IMR-90 (cell line): ENCODE data around the gene C16orf96. TPM values are rescaled to one million over a fixed set of nuclear protein-coding genes. Genes with fewer than 3 reads are reported as not detected.

Experiments used
- ATAC-seq: fragments of 200-7000 bp; cut with Tn5 transposase; 2 replicates; pipeline ENCODE4 v1.9.1; 2020; ENCODE audit warnings: low read depth, mild to moderate bottlenecking, moderate library complexity
- BruUV-seq: library from RNA; stranded (reverse); fragments of 400-500 nt; replicated peaks from 2 replicates; lab custom pipeline; 2021; lab: Mats Ljungman, UMichigan
- CTCF ChIA-PET: fragments of 300-600 bp; formaldehyde crosslinking; extraction: SDS; loops from one replicate; lab custom pipeline; 2021; ENCODE audit warnings: antibody characterized with exemption; lab: Yijun Ruan, JAX
- POLR2A ChIA-PET: fragments of 300-600 bp; sonication (Branson Sonifier 250); formaldehyde crosslinking; loops from one replicate; lab custom pipeline; 2022; ENCODE audit warnings: antibody characterized with exemption; ENCODE audit not compliant: unreplicated experiment; lab: Charles Lee
- DNase-seq: peaks from one replicate; pipeline ENCODE4 v3.0.0; 2013
- H2AFZ ChIP-seq: replicated peaks from 2 replicates; pipeline ENCODE3; 2013; ENCODE audit warnings: low read length, mild to moderate bottlenecking; ENCODE audit not compliant: poor library complexity
- H2AK5ac ChIP-seq: 2 replicates; pipeline ENCODE4 v1.6.1; 2013; ENCODE audit warnings: low read depth, low read length, inconsistent platforms
- H2AK9ac ChIP-seq: replicated peaks from 2 replicates; pipeline ENCODE3; 2013; ENCODE audit warnings: mild to moderate bottlenecking, low read depth, low read length, moderate library complexity; ENCODE audit not compliant: poor library complexity
- H2BK120ac ChIP-seq: 2 replicates; pipeline ENCODE4 v1.6.1; 2013; ENCODE audit warnings: low read depth, low read length, inconsistent platforms
- H2BK15ac ChIP-seq: 3 replicates; pipeline ENCODE4 v1.6.1; 2013; ENCODE audit warnings: low read depth, low read length, inconsistent platforms
- H2BK20ac ChIP-seq: 2 replicates; pipeline ENCODE4 v1.6.1; 2013; ENCODE audit warnings: low read depth, mild to moderate bottlenecking, inconsistent platforms, low read length, moderate library complexity
- H2BK5ac ChIP-seq: 2 replicates; pipeline ENCODE4 v1.6.1; 2013; ENCODE audit warnings: mild to moderate bottlenecking, low read depth, low read length, inconsistent platforms; ENCODE audit not compliant: poor library complexity, severe bottlenecking
- H3K14ac ChIP-seq: replicated peaks from 2 replicates; pipeline ENCODE4 v1.6.1; 2013; ENCODE audit warnings: low read depth, low read length, inconsistent platforms
- H3K18ac ChIP-seq: 2 replicates; pipeline ENCODE4 v1.6.1; 2013; ENCODE audit warnings: low read depth, low read length, control low read depth
- H3K23ac ChIP-seq: 2 replicates; pipeline ENCODE4 v1.6.1; 2013; ENCODE audit warnings: low read depth, low read length, inconsistent platforms
- H3K27ac ChIP-seq: 2 replicates; pipeline ENCODE4 v1.5.1; 2013; ENCODE audit warnings: mild to moderate bottlenecking, control low read depth, low read length; ENCODE audit not compliant: insufficient read depth
- H3K27me3 ChIP-seq: 2 replicates; pipeline ENCODE4 v1.6.1; 2013; ENCODE audit warnings: low read length; ENCODE audit not compliant: control insufficient read depth, insufficient read depth
- H3K36me3 ChIP-seq: 2 replicates; pipeline ENCODE4 v1.6.1; 2013; ENCODE audit warnings: low read length, mixed read lengths; ENCODE audit not compliant: control insufficient read depth, insufficient read depth
- H3K4ac ChIP-seq: 2 replicates; pipeline ENCODE4 v1.6.1; 2013; ENCODE audit warnings: low read depth, low read length, inconsistent platforms
- H3K4me1 ChIP-seq: 2 replicates; pipeline ENCODE4 v1.6.1; 2013; ENCODE audit warnings: low read length, mixed read lengths; ENCODE audit not compliant: control insufficient read depth, insufficient read depth
- H3K4me2 ChIP-seq: 2 replicates; pipeline ENCODE4 v1.6.1; 2013; ENCODE audit warnings: low read depth, mild to moderate bottlenecking, control low read depth, low read length, moderate library complexity
- H3K4me3 ChIP-seq: 2 replicates; pipeline ENCODE4 v1.5.1; 2013; ENCODE audit warnings: low read depth, mild to moderate bottlenecking, control low read depth, low read length, moderate library complexity; ENCODE audit not compliant: insufficient read depth
- H3K56ac ChIP-seq: 2 replicates; pipeline ENCODE4 v1.6.1; 2013; ENCODE audit warnings: low read length, inconsistent platforms; ENCODE audit not compliant: insufficient read depth; ENCODE audit errors: extremely low read depth
- H3K79me1 ChIP-seq, 2 experiments: 2 replicates each; pipeline ENCODE4 v1.6.1; 2013; ENCODE audit warnings: low read length in 2 of 2, inconsistent platforms in 1 of 2, low read depth in 1 of 2
- H3K9ac ChIP-seq: 2 replicates; pipeline ENCODE4 v1.6.1; 2013; ENCODE audit warnings: low read depth, low read length, control low read depth
- H3K9me1 ChIP-seq: 2 replicates; pipeline ENCODE4 v1.6.1; 2013; ENCODE audit warnings: low read length, inconsistent platforms; ENCODE audit not compliant: insufficient read depth
- H3K9me3 ChIP-seq: 2 replicates; pipeline ENCODE4 v1.6.1; 2013; ENCODE audit warnings: low read length; ENCODE audit not compliant: control insufficient read depth, insufficient read depth
- H4K20me1 ChIP-seq: 2 replicates; pipeline ENCODE4 v1.6.1; 2013; ENCODE audit warnings: low read length, inconsistent platforms; ENCODE audit not compliant: insufficient read depth
- H4K5ac ChIP-seq: 2 replicates; pipeline ENCODE4 v1.6.1; 2013; ENCODE audit warnings: mild to moderate bottlenecking, low read depth, low read length, control low read depth
- H4K8ac ChIP-seq, 2 experiments: 2 replicates each; pipeline ENCODE4 v1.6.1; 2013; ENCODE audit warnings: low read depth in 2 of 2, low read length in 2 of 2, control low read depth in 1 of 2, inconsistent platforms in 1 of 2
- H4K91ac ChIP-seq: 2 replicates; pipeline ENCODE4 v1.6.1; 2013; ENCODE audit warnings: low read depth, low read length, inconsistent platforms; ENCODE audit not compliant: insufficient read depth
- BHLHE40 ChIP-seq: fragments of 150-350 bp; IDR thresholded peaks from 2 replicates; pipeline ENCODE4 v1.6.1; 2016; ENCODE audit warnings: mild to moderate bottlenecking, low read depth, low read length
- ELK1 ChIP-seq: fragments of 150-350 bp; IDR thresholded peaks from 2 replicates; pipeline ENCODE4 v1.6.1; 2016; ENCODE audit warnings: low read depth, mild to moderate bottlenecking, low read length, moderate library complexity, borderline replicate concordance
- USF2 ChIP-seq: fragments of 150-350 bp; IDR thresholded peaks from 2 replicates; pipeline ENCODE4 v1.6.1; 2017; ENCODE audit warnings: mild to moderate bottlenecking, antibody characterized with exemption, low read length, low read depth
- WGBS, 2 experiments: methylation state at CpG; one replicate each; pipeline versions ENCODE4 v1.1.5 to v1.1.7; 2013; ENCODE audit warnings: missing lambda C conversion rate in 2 of 2; ENCODE audit not compliant: insufficient read length in 1 of 2; ENCODE audit errors: extremely low coverage in 2 of 2; 5-methylcytosine and 5-hydroxymethylcytosine counted together
- dilution Hi-C: fragments of 300-500 bp; cut with HindIII; formaldehyde crosslinking; loops from one replicate; pipeline ENCODE4 v1.14.3; 2018; ENCODE audit warnings: low sequenced_read_pairs; ENCODE audit not compliant: unreplicated experiment
- in situ Hi-C: fragments of 300-500 bp; cut with MboI; formaldehyde crosslinking; loops from 3 replicates; pipeline ENCODE4 v1.14.3; 2019; ENCODE audit warnings: low sequenced_read_pairs, inconsistent platforms, mixed read lengths
- intact Hi-C: fragments of 100-400 bp; cut with micrococcal nuclease; formaldehyde crosslinking; loops from 2 replicates; pipeline ENCODE4 v1.10.0; 2022
- polyA plus RNA-seq, 3 experiments: library from polyadenylated mRNA; depleted of rRNA; stranded (reverse); fragments of >200 nt; gene quantifications; 2 replicates each; pipeline ENCODE4 v1.2.3, GENCODE V29; 2012; ENCODE audit warnings: low replicate concordance in 1 of 3
- total RNA-seq: library from RNA; depleted of rRNA; stranded (reverse); fragments of >200 nt; gene quantifications from 2 replicates; pipeline ENCODE4 v1.2.3, GENCODE V29; 2012

The C16orf96 gene
- total and polyA plus RNA-seq, 2 of the 4 experiments (the other 2 are of a cell fraction) = not detected

GRCh38 chr16:4531811-4532210, 24.3 kb upstream of the C16orf96 start:
- Histone ChIP-seq H3K36me3 (no peaks in the 10 kb centered on the region; the same call in 1 of the 2 replicates), H3K4me3 (no peak overlapping the region), H4K5ac (no peak overlapping the region), H3K4me2 (no peak overlapping the region), H3K27me3 (no peaks in the 10 kb centered on the region), H3K4ac (no peak overlapping the region), H3K14ac (no peak overlapping the region), H2AK9ac (no peak overlapping the region), H4K91ac (no peak overlapping the region), H2BK120ac (no peak overlapping the region), H2AK5ac (no peak overlapping the region), H3K9me3 (no peaks in the 10 kb centered on the region), H3K18ac (no peak overlapping the region), H2BK15ac (no peak overlapping the region), H2AFZ (no peak overlapping the region), H3K79me1 (peaks cover 0 to 54% of the 10 kb centered on the region in 2 experiments; a peak in 3 of 4 replicates), H2BK5ac (no peak overlapping the region), H3K9me1 (peaks cover 13% of the 10 kb centered on the region), H3K23ac (no peak overlapping the region), H4K20me1 (peaks cover 11% of the 10 kb centered on the region; the same call in 1 of the 2 replicates), H3K4me1 (peaks cover 10% of the 10 kb centered on the region), H3K27ac (no peak overlapping the region), H3K9ac (no peak overlapping the region), H4K8ac (no peak overlapping the region), H3K56ac (no peak overlapping the region), H2BK20ac (no peak overlapping the region)
- in situ Hi-C loops = no loop called here
- intact Hi-C loops = no loop called here
- POLR2A ChIA-PET = no interaction called here
- CTCF ChIA-PET = interaction anchor here (1.9 kb wide), 1 partner anchor 17 kb away, joined by 5 read pairs; no protein-coding TSS in a partner anchor
- no CpG with 5 or more reads among the region's 8 CpGs for WGBS, 2 experiments
- ATAC-seq (no peak), DNase-seq (no peak)
- dilution Hi-C loops = no loop called here
- no TSS peak for BruUV-seq
- no peak for TF ChIP-seq BHLHE40
- TF ChIP-seq ELK1 = no peak
- no peak for TF ChIP-seq USF2
